GM12864 (cell line): Measurements from ENCODE around the gene LARP4.
"Not testable (repeated sequence)": the region's sequence is repeated elsewhere in the genome, so short reads cannot be mapped to it uniquely, and the experiment has no call there.

Experiments
- DNase-seq: peaks from one replicate; pipeline ENCODE4 v3.0.0-alpha.2; 2011; ENCODE audit warnings: low read depth
- H3K4me3 ChIP-seq: 2 replicates; pipeline ENCODE4 v1.5.1; 2011; ENCODE audit warnings: mild to moderate bottlenecking, low read depth, low read length, control low read depth
- TF ChIP-seq, protein P1 (sequence below): IDR thresholded peaks from 2 replicates; pipeline ENCODE4 v1.5.1; 2011; ENCODE audit warnings: low read depth, mild to moderate bottlenecking, moderate library complexity, low read length, control low read depth, inconsistent platforms; ENCODE audit errors: missing control alignments

LARP4 gene

GRCh38 chr12:50362671-50363070 lies 38.0 kb upstream of the LARP4 start:
- TF ChIP-seq, protein P1, sequence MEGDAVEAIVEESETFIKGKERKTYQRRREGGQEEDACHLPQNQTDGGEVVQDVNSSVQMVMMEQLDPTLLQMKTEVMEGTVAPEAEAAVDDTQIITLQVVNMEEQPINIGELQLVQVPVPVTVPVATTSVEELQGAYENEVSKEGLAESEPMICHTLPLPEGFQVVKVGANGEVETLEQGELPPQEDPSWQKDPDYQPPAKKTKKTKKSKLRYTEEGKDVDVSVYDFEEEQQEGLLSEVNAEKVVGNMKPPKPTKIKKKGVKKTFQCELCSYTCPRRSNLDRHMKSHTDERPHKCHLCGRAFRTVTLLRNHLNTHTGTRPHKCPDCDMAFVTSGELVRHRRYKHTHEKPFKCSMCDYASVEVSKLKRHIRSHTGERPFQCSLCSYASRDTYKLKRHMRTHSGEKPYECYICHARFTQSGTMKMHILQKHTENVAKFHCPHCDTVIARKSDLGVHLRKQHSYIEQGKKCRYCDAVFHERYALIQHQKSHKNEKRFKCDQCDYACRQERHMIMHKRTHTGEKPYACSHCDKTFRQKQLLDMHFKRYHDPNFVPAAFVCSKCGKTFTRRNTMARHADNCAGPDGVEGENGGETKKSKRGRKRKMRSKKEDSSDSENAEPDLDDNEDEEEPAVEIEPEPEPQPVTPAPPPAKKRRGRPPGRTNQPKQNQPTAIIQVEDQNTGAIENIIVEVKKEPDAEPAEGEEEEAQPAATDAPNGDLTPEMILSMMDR, result no peak
- DNase-seq, result no peak
- H3K4me3 ChIP-seq, result no peak overlapping the region

GRCh38 chr12:50363141-50363540 lies 37.5 kb upstream of the LARP4 start:
- no peak for DNase-seq

GRCh38 chr12:50365709-50366406 lies 34.8 kb upstream of the LARP4 start:
- no peak overlapping the region for H3K4me3 ChIP-seq
- no peak for DNase-seq
- TF ChIP-seq, protein P1, result no peak

More at GRCh38 chr12:50363141-50363540, 37.5 kb upstream of the LARP4 start:
- TF ChIP-seq, protein P1, result no peak
- no peak overlapping the region for H3K4me3 ChIP-seq

DNA sequence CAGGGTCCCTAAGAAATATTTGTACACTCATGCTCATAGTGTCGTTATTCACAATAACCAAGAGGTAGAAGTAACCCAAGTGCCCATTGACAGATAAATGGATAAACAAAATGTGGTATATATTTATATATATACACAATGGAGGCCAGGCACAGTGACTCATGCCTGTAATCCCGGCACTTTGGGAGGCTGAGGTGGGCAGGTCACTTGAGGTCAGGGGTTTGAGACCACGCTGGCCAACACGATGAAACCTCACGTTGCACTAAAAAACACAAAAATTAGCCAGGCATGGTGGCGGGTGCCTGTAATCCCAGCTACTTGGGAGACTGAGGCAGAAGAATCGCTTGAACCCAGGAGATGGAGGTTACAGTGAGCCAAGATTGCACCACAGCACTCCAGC lies 30.0 kb upstream of the LARP4 start:
- not testable (repeated sequence) for H3K4me3 ChIP-seq, DNase-seq

DNA sequence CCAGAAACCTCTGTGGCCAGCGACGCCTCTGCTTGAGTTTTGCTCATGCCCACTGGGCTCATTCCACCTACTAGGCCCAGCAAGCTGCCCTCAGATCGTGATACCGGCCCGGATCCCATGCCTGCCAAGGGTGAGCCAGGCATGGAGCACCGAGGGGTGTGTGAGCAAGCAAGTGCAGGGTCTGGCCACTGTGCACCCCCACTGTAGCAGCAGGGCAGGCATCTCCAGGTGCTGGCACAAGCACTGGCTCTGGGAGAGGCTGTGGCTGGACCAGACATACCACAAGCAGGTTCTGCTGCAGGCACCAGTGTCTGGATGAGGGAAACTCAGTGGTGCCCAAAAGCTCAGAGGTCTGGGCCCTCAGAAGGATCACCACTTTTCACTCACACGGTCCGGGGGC lies 24.9 kb upstream of the LARP4 start:
- DNase-seq, result no peak
- TF ChIP-seq, protein P1, result no peak

DNA sequence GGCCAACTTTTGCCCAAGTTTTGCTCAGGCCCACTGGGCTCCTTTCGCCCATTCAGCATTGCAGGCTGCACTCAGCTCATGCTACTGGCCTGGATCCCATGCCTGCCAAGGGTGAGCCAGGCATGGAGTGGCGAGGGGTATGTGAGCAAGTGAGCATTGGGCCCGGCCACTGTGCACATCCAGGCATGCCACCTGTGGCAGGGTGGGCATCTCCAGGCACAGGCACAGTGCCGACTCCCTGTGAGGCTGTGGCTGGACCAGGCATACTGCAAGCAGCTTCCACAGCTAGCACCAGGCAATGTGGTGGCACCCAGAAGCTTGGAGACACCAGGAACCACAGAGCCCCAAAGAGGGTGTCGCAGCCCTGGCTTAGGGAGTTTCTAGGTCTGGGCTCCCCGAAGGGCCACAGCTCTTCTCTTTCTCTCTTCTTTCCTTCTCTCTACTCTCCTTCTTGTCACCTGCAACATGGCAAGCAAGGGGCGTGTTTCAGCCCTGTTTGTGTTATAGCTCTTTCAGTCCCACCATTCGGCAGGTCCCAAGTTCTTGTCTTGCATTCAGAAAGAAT lies 19.8 kb upstream of the LARP4 start:
- TF ChIP-seq, protein P1, result no peak
- no peak for DNase-seq
- no peak overlapping the region for H3K4me3 ChIP-seq

More for the DNA sequence above, 24.9 kb upstream of the LARP4 start:
- H3K4me3 ChIP-seq, result no peak overlapping the region

GRCh38 chr12:50387487-50387886 lies 13.2 kb upstream of the LARP4 start:
- TF ChIP-seq, protein P1, result no peak
- no peak for DNase-seq
- no peak overlapping the region for H3K4me3 ChIP-seq
